Measurements from ENCODE around the gene PTPRG. TPM values are rescaled to one million over a fixed set of nuclear protein-coding genes. Genes with fewer than 3 reads are reported as not detected.

Gene PTPRG
- total RNA-seq, 1 donor from 2014 or later, result 0.22 TPM

DNA sequence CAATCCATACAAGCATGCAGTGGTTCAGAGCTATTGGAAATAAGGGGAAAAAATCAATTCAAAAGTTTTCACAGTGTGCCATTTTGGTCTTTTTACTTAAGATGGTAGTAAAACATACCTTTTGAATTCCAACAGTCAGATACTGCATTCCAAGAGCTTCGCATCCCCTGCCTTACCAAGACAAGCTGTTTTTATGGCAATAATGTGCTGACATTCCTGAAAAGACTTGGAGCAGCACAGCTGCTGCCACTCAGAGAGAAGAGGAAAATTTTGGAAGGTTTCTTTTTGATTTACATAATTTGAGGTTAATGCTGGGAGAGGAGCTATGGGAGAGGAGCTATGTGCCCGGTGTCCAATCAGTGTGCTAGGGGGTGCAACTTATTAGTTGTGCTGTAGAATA lies 663.7 kb downstream of the PTPRG start:
- Mint-ChIP-seq H3K27ac (no peak overlapping the region), H3K4me1 (no peaks in the 10 kb centered on the region)
- CTCF ChIA-PET, result no interaction called here

DNA sequence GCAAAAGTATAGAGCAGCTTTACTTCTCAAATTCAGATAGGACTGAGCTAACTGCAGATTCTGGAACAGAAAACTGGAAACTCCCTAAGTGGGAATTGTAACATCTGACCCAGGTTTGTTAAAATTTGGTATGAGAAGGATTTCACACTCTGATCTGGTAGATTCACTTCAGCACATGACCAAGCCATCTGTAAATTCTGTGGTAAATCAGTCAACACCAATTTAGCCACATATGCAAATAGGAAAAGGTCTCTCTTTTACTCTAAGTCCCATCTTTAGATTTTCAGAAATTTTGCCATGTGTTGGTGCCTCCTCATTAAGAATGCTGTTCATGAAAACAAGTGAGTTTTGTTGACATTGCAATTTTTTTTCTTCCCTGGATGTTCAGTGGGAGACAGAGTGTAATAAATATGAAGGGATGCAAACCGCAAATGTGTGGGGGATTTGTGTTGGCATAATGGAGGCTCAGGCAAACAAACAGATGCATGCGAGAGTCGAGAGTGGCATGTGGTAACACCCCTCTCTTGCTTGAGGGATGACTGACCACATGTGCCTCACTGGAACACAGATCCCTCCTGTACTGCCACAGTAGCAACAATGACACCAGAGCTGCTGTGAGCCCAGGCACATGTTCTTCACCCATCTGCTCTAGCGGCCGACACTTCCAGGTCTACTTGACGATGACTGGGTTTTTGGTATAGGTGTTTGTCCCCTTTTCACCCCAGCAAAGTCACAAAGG lies 665.4 kb downstream of the PTPRG start:
- intact Hi-C loops (cut with micrococcal nuclease), result no loop called here
- H3K4me1 Mint-ChIP-seq, result no peaks in the 10 kb centered on the region
- ATAC-seq (ENCODE audit: low read depth) (no peak), DNase-seq (no peak)
- no peak overlapping the region for H3K27ac Mint-ChIP-seq
- ChIA-PET CTCF (no interaction called here), POLR2A (no interaction called here)
- no peaks in the 10 kb centered on the region for H3K9me3 Mint-ChIP-seq
- no peak overlapping the region for H3K4me3 Mint-ChIP-seq
- TF ChIP-seq, protein P1, sequence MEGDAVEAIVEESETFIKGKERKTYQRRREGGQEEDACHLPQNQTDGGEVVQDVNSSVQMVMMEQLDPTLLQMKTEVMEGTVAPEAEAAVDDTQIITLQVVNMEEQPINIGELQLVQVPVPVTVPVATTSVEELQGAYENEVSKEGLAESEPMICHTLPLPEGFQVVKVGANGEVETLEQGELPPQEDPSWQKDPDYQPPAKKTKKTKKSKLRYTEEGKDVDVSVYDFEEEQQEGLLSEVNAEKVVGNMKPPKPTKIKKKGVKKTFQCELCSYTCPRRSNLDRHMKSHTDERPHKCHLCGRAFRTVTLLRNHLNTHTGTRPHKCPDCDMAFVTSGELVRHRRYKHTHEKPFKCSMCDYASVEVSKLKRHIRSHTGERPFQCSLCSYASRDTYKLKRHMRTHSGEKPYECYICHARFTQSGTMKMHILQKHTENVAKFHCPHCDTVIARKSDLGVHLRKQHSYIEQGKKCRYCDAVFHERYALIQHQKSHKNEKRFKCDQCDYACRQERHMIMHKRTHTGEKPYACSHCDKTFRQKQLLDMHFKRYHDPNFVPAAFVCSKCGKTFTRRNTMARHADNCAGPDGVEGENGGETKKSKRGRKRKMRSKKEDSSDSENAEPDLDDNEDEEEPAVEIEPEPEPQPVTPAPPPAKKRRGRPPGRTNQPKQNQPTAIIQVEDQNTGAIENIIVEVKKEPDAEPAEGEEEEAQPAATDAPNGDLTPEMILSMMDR (IDR thresholded peaks at IDR 0.05), result no peak
- peaks cover 2% of the 10 kb centered on the region for H3K27me3 Mint-ChIP-seq
- H3K36me3 Mint-ChIP-seq (ENCODE audit: low read depth), result no peaks in the 10 kb centered on the region

More for the DNA sequence above, 663.7 kb downstream of the PTPRG start:
- POLR2A ChIA-PET, result no interaction called here
- H3K27me3 Mint-ChIP-seq, result peaks cover 2% of the 10 kb centered on the region
- no peak overlapping the region for H3K4me3 Mint-ChIP-seq
- DNase-seq (no peak), ATAC-seq (ENCODE audit: low read depth) (no peak)
- intact Hi-C loops (cut with micrococcal nuclease), result no loop called here
- no peaks in the 10 kb centered on the region for H3K9me3 Mint-ChIP-seq
- TF ChIP-seq, protein P1 (IDR thresholded peaks at IDR 0.05), result no peak
- no peaks in the 10 kb centered on the region for H3K36me3 Mint-ChIP-seq (ENCODE audit: low read depth)

DNA sequence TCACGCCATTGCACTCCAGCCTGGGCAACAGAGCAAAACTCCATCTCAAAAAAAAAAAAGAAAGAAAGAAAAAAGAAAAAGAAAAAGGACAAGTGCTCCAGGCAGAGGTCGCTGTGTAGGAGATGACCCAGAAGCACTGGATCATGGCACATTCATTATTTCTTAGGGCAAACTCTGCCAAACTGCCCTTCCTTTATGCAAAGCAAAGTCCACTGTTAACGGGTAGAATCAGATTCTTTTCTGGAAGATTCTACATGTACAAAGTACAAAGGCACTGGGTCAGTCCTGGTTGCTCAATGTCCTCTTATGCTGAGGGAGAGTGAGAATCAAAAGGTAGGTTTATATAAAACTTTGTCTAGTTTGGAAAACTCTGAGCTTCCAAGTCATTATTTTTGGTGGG lies 667.1 kb downstream of the PTPRG start:
- Mint-ChIP-seq H3K27ac (no peak overlapping the region), H3K4me3 (no peak overlapping the region), H3K9me3 (no peaks in the 10 kb centered on the region), H3K36me3 (ENCODE audit: low read depth) (no peaks in the 10 kb centered on the region), H3K27me3 (peaks cover 2% of the 10 kb centered on the region), H3K4me1 (no peaks in the 10 kb centered on the region)
- ChIA-PET POLR2A (no interaction called here), CTCF (no interaction called here)
- intact Hi-C loops (cut with micrococcal nuclease), result no loop called here
- TF ChIP-seq, protein P1 (IDR thresholded peaks at IDR 0.05), result no peak
- DNase-seq (no peak), ATAC-seq (ENCODE audit: low read depth) (no peak)

DNA sequence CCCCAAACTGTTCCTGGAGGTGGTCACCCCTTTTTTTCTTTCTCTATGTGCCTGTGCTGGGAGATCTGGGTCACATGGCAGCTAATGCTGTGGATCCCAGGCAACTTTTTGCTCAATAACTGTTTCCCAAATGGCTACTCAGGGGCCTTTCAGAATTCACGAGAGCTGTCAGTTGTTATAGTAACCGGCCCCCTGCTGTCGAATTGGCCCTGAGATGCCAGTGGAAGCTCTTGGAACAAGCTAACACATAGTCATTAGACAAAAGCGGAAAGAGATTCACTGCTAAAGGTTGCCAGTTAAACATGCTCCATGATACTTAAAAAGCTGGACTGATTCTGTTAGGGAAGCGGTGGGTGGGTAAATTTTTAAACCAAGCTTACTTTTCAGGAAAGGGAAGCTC lies 667.8 kb downstream of the PTPRG start:
- CTCF ChIA-PET, result no interaction called here
- Mint-ChIP-seq H3K4me1 (no peaks in the 10 kb centered on the region), H3K27me3 (peaks cover 2% of the 10 kb centered on the region), H3K36me3 (ENCODE audit: low read depth) (no peaks in the 10 kb centered on the region), H3K27ac (no peak overlapping the region), H3K4me3 (no peak overlapping the region), H3K9me3 (no peaks in the 10 kb centered on the region)
- DNase-seq, result no peak
- intact Hi-C loops (cut with micrococcal nuclease), result no loop called here
- no peak for ATAC-seq (ENCODE audit: low read depth)
- POLR2A ChIA-PET, result no interaction called here
- TF ChIP-seq, protein P1 (IDR thresholded peaks at IDR 0.05), result no peak

DNA sequence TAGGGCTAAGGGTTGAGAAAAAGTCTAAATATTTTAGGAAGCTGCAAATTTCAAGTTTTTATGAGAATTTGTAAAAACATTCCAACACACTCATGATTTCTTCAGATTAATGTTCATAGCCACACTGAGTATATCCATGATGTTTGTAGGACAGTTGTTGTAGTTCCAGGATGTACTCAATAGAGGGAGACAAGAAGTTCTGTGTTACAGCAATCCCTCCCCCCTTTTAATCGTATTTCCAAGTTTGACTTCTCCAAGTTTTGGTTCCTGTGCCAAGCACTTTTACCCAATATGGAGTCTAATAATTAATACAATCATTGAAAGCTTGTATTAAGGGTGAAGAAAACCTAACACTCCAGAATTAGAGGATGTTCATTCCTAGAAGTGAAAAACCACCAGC lies 668.5 kb downstream of the PTPRG start:
- Mint-ChIP-seq H3K27me3 (peaks cover 2% of the 10 kb centered on the region), H3K27ac (no peak overlapping the region), H3K36me3 (ENCODE audit: low read depth) (no peaks in the 10 kb centered on the region), H3K4me1 (no peaks in the 10 kb centered on the region), H3K4me3 (no peak overlapping the region), H3K9me3 (no peaks in the 10 kb centered on the region)
- intact Hi-C loops (cut with micrococcal nuclease), result no loop called here
- TF ChIP-seq, protein P1 (IDR thresholded peaks at IDR 0.05), result no peak
- no peak for DNase-seq
- no peak for ATAC-seq (ENCODE audit: low read depth)
- ChIA-PET CTCF (no interaction called here), POLR2A (no interaction called here)

Data from activated B cell treated with CpG ODN at 0.5 μM for 24 hours (primary cell).